ENCODE measurements around the gene CALML3. TPM values are rescaled to one million over a fixed set of nuclear protein-coding genes. Genes with fewer than 3 reads are reported as not detected.

Gene CALML3
- total RNA-seq, 1 donor from 2014 or later = not detected

GRCh38 chr10:5506246-5506645, 18.5 kb upstream of the CALML3 start:
- DNase-seq (ENCODE audit: low read depth in 2 of 2) = no peak

DNA sequence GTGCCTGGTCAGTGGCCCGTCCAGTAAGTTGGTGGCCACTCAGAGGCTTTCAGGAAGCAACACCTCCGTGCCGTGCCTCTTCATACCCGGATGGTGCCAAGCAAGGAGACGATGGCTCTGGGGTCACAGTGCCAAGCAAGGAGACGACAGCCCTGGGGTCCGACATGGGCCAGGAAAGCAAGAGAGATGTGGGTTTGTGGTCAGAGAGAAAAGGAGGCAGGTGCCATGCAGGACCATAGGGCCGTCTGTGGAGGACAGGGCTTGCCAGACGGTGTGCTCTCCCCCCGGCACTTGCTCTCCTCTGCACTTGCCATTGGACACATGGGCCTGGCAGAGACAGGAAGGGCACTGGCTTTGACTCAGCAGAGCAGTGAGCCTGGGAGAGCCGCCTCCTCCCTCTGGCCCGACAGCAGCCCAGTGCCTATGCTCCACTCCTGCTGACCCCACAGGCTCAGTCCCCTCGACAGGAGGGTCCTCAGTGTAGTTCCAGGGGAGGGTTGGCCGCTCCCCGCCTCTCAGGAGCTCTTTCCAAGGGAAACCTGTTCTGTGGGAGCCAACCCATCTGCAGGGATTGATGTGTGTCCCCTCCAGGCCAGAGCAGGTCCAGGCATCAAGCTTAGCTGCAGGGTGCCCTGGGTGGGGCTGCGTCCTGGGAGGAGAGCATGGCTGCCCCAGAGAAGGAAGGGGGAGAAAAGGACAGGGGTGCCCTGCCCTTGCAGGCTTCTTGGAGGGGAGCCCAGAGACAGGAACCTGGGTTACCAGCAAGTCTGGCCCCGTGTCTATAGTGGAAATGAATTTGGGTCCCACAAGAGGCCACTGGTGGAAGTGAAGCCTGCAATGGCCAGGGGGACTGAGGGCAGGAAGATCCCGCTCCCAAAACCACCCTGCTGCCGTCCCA, 17.8 kb upstream of the CALML3 start:
- no peak for DNase-seq (ENCODE audit: low read depth in 2 of 2)

DNA sequence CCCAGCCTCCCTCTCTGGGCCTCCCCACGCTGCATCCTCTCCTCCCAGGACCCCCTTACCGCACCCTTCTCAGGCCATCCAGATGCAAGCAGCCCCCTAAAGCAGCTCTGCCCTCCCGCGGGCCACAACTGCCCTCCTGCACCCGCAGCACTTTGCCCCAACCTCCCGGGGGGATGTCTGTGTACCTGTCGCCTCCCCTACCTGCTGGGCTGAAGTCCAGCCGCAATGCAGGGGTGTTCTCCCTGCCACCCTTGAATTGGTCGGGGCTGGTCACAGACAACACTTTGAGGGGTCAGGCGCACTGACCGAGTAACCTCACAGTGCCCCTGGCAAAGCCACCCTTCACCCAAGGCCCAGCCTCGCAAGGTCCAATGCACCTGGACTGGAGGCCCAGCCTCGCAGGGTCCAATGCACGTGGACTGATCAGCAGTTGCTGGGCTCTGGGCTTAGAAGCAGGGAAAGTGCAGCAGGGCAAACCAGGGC, 17.1 kb upstream of the CALML3 start:
- DNase-seq (ENCODE audit: low read depth in 2 of 2) = no peak

DNA sequence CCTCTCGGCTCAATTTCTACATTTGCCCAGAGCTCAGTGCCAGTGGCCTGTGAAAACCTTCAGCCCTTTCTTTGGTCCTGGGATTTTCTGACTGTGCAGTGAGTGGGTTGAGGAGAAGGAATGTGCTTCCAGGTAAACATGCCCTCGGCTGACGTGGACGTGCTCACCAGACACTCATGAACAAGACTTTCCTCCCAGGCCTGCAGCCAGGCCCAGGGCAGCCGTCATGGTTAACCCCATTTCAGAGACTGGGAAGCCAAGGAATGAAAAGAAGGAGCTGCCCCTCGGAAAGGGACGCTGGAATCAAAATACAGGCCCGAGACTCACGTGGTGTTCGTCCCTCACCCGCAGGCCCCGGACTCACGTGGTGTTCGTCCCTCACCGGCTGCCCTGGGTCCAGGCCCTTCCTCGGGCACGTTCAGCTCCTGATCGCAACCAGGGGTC, 16.6 kb upstream of the CALML3 start:
- no peak for DNase-seq (ENCODE audit: low read depth in 2 of 2)

GRCh38 chr10:5508786-5509185, 16.0 kb upstream of the CALML3 start:
- no peak for DNase-seq (ENCODE audit: low read depth in 2 of 2)

- no peak for DNase-seq (ENCODE audit: low read depth in 2 of 2)
Observed at GRCh38 chr10:5509236-5509635, 15.5 kb upstream of the CALML3 start.

GRCh38 chr10:5509691-5510090, 15.1 kb upstream of the CALML3 start:
- no peak for DNase-seq (ENCODE audit: low read depth in 2 of 2)

DNA sequence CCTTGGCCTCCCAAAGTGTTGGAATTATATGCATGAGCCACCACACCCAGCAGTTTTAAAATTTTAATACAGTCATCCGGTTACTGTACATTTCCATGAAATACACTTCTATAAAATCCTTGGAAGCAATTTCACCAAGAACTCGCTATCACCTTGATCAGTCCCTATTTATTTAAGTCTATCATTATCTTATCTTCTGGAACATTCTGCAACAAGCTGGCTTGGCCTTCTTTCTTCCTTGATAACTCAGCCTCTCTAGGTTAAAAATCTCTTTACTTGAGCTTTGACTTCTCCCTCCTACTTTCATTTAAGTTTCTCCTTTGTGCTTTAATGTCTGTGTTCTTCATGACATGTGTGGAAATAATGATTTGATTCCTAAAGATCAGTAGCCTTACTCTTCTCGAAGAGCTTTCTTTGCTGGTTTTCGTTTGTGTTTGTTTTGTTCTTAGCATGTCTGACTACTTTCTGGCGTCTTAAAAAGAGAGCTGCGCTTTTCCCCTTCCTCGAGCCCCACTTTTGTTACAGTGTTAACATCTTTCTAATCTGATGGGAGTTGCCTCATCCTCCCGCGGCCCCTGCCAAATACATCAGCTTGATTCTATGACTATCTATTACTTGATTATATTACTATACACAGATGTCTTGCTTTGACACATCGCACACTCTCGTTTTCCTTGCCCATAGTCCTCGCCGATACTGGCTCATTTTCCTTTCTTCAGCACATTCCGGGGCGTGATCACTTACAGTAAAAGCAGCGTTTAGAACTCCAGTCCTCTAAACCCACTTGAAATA, 14.3 kb upstream of the CALML3 start:
- no peak for DNase-seq (ENCODE audit: low read depth in 2 of 2)

DNA sequence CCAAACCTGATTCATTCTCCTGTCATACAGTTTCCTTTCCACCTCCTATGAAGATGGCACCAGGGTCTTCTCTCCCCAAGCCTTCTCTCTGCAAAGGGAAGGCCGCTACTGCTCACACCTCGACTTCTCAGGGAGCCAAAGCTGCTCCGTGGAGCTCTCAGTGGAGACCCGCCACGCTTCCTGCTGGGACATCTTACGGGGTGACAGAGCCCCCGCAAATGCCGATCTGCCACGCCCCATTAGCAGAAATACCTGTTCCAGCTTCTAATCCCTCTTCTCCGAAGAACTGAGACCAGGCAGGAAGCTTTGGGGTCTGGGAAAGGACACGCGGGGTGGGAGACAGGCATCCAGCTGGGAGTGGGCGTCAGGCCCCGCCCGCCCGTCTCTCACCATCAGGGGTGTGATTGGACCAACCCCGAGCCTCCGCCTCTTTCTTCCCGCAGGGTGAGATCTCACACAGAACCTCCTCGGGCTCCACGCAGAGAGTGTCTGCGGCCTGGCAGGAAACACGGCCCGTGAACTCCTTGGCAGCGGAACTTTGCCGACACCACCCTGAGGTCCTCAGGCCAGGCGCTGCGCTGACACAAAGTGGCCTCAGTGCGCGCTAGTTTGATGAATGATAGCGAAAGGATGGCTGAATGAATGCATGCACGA, 13.4 kb upstream of the CALML3 start:
- DNase-seq (ENCODE audit: low read depth in 2 of 2) = no peak

DNA sequence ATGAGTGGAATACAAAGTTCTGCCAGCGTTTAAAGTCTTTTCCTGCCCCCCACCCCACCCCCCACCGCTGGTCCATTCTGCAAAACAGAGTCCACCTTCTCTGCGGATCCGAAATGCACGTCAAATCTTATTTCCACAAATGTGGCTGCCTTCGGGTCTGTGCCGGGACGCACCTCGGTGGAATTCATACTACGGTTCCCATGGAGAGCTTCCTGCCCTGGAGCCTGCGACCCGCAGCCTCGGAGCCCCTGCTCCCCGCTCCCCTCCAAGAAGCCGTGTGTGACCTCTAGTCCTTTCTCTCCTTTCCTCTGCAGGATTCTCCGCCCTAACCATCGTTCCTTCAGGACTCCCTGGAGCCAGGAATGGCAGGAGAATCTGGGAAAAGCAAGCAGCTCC, 12.9 kb upstream of the CALML3 start:
- no peak for DNase-seq (ENCODE audit: low read depth in 2 of 2)

GRCh38 chr10:5512331-5512730, 12.4 kb upstream of the CALML3 start:
- no peak for DNase-seq (ENCODE audit: low read depth in 2 of 2)

GRCh38 chr10:5512881-5513612, 11.7 kb upstream of the CALML3 start:
- DNase-seq (ENCODE audit: low read depth in 2 of 2) = no peak

GRCh38 chr10:5514226-5514850, 10.4 kb upstream of the CALML3 start:
- DNase-seq (ENCODE audit: low read depth in 2 of 2) = no peak

DNA sequence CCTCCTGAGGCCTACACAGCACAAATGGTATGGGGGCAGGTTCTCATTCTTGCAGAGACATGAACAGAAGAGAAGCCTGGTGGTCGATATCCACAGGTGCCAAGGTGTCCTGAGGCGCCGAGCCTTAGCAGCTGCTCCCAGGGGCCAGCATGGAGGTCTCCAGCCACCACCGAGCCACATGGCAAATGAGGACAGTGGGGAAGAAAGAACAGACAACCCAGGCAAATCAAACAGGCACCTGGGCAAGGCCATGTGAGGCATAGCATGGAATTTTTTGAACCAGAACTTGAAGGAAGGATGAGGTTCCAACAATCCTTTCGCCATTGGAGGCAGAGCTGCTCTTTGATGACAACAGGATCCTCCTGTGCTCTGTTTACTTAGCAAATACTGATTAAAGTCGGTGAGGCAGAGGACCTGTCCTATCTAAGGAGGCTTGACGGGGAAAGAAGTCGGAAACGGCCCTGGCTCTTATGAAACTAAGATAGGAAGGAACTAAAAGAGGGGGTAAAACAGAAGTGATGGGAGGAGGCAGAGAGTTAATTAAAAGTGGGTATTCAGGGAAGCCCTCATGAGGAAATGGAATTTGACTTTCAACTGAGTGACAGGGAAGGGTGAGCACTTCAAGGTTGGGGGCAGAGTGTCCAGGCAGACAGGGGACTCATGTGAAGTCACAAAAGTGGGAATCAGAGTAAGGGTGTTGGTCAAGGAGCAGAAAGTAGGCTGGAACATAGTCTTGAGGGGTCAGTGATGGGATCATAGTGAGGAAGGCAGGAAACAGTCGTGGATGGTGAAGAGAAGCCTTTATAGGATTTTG, 8.6 kb upstream of the CALML3 start:
- DNase-seq (ENCODE audit: low read depth in 2 of 2) = no peak

DNA sequence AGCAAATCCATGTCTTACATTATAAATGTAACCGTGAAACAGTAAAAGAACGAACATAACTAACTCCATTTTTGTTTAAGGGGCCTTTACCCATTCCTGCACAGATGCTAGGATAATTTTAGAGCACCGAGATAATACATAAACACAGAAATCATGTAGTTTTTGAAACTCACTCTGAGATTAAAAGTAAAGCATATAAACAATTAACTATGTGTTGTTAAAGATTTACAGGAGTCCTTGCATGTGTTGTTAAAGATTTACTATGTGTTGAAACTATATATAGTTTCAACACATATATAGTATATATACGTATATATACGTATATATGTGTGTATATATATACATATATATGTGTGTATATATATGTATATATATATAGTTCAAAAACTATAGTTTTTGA, 7.2 kb upstream of the CALML3 start:
- no peak for DNase-seq (ENCODE audit: low read depth in 2 of 2)

- DNase-seq (ENCODE audit: low read depth in 2 of 2) = no peak
Observed at GRCh38 chr10:5518143-5518542, 6.6 kb upstream of the CALML3 start.

- DNase-seq (ENCODE audit: low read depth in 2 of 2) = no peak
Observed at GRCh38 chr10:5519054-5519453, 5.7 kb upstream of the CALML3 start.

- DNase-seq (ENCODE audit: low read depth in 2 of 2) = no peak
Observed at GRCh38 chr10:5522913-5523560, 1.7 kb upstream of the CALML3 start.

GRCh38 chr10:5523796-5524574, 776 bp upstream of the CALML3 start:
- DNase-seq (ENCODE audit: low read depth in 2 of 2) = no peak
